Measurements from ENCODE around the gene DCHS1. TPM values are rescaled to one million over a fixed set of nuclear protein-coding genes. Genes with fewer than 3 reads are reported as not detected.
A peak's percentile ranks its signal among the peaks of the same experiment; 100 is the strongest.

Gene DCHS1
- total and polyA plus RNA-seq, 2 of the 13 experiments (the other 11 are each of a cell fraction or from before 2014, with no cell fraction given), result under 0.01 to 0.03 TPM

DNA sequence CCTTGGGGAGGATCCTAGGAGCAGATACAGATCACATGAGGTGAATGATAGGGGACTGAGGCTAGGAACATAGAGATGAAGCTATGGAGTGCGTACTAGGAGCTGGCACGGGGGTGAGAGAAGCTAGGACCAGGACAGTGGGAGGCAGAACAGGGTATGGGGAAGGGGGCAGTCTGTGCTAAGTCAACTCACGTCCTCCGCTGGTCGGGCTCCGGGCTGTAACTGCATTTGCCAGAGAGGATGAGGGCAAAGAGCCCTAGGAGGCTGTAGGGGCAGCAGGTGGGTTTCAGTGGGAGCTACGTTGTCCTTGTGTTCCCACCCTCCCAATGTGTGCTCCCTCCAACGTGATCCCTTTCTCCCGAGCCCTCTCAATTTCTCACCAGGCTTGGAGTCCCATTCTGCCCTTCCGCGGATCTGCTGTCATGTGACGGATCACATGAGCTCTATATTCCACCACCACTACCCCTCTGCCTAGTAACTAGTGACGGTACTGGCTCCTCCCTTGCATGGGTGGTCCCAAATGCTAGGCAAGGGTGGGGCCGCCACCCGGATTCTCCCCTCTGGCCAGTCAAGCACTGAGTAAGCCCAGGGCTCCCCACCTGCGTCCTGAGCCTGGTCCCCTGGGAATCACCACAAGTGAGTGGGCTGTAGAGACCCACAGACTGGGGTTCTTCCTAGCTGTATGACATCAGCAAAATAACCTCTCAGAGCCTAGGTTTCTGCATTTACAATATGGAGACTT, 36.4 kb downstream of the DCHS1 start, which contains the start of gene TPP1 (continued):
- TF ChIP-seq, protein P1, sequence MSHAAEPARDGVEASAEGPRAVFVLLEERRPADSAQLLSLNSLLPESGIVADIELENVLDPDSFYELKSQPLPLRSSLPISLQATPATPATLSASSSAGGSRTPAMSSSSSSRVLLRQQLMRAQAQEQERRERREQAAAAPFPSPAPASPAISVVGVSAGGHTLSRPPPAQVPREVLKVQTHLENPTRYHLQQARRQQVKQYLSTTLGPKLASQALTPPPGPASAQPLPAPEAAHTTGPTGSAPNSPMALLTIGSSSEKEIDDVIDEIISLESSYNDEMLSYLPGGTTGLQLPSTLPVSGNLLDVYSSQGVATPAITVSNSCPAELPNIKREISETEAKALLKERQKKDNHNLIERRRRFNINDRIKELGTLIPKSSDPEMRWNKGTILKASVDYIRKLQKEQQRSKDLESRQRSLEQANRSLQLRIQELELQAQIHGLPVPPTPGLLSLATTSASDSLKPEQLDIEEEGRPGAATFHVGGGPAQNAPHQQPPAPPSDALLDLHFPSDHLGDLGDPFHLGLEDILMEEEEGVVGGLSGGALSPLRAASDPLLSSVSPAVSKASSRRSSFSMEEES (CRISPR knock-in tag; IDR thresholded peaks at IDR 0.05), result peak; percentile 97
- no peak for TF ChIP-seq ZNF878 (CRISPR knock-in tag; IDR thresholded peaks at IDR 0.05)
- no peak for TF ChIP-seq TMF1 (CRISPR knock-in tag; IDR thresholded peaks at IDR 0.05; ENCODE audit: low read depth)
- TF ChIP-seq ZNF83 (CRISPR knock-in tag; IDR thresholded peaks at IDR 0.05; ENCODE audit: borderline replicate concordance), result no peak
- no peak for TF ChIP-seq SCMH1 (CRISPR knock-in tag; IDR thresholded peaks at IDR 0.05; ENCODE audit: borderline replicate concordance)
- TF ChIP-seq ZNF460 (CRISPR knock-in tag; IDR thresholded peaks at IDR 0.05; ENCODE audit: borderline replicate concordance), result no peak
- TF ChIP-seq ZNF124 (CRISPR knock-in tag; IDR thresholded peaks at IDR 0.05), result no peak
- TF ChIP-seq, protein P2, sequence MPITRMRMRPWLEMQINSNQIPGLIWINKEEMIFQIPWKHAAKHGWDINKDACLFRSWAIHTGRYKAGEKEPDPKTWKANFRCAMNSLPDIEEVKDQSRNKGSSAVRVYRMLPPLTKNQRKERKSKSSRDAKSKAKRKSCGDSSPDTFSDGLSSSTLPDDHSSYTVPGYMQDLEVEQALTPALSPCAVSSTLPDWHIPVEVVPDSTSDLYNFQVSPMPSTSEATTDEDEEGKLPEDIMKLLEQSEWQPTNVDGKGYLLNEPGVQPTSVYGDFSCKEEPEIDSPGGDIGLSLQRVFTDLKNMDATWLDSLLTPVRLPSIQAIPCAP (CRISPR knock-in tag; IDR thresholded peaks at IDR 0.05; ENCODE audit: low read depth), result no peak
- TF ChIP-seq RBM22 (optimal IDR thresholded peaks at IDR 0.05; ENCODE audit: low read length), result no peak
- TF ChIP-seq, protein P3, sequence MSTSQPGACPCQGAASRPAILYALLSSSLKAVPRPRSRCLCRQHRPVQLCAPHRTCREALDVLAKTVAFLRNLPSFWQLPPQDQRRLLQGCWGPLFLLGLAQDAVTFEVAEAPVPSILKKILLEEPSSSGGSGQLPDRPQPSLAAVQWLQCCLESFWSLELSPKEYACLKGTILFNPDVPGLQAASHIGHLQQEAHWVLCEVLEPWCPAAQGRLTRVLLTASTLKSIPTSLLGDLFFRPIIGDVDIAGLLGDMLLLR (CRISPR knock-in tag; IDR thresholded peaks at IDR 0.05), result no peak
- no peak for TF ChIP-seq ZNF382 (CRISPR knock-in tag; IDR thresholded peaks at IDR 0.05; ENCODE audit: borderline replicate concordance)
- TF ChIP-seq HIVEP1 (CRISPR knock-in tag; IDR thresholded peaks at IDR 0.05), result no peak
- no peak for TF ChIP-seq SP1 (IDR thresholded peaks at IDR 0.05)
- peak; percentile 87 for TF ChIP-seq SP1 (CRISPR knock-in tag; IDR thresholded peaks at IDR 0.05)
- TF ChIP-seq JDP2 (CRISPR knock-in tag; IDR thresholded peaks at IDR 0.05; ENCODE audit: borderline replicate concordance), result no peak
- no peak for TF ChIP-seq ZNF724P (CRISPR knock-in tag; IDR thresholded peaks at IDR 0.05; ENCODE audit: borderline replicate concordance)
- TF ChIP-seq, protein P4, sequence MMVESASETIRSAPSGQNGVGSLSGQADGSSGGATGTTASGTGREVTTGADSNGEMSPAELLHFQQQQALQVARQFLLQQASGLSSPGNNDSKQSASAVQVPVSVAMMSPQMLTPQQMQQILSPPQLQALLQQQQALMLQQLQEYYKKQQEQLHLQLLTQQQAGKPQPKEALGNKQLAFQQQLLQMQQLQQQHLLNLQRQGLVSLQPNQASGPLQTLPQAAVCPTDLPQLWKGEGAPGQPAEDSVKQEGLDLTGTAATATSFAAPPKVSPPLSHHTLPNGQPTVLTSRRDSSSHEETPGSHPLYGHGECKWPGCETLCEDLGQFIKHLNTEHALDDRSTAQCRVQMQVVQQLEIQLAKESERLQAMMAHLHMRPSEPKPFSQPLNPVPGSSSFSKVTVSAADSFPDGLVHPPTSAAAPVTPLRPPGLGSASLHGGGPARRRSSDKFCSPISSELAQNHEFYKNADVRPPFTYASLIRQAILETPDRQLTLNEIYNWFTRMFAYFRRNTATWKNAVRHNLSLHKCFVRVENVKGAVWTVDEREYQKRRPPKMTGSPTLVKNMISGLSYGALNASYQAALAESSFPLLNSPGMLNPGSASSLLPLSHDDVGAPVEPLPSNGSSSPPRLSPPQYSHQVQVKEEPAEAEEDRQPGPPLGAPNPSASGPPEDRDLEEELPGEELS (CRISPR knock-in tag; IDR thresholded peaks at IDR 0.05), result 0 out of 2 replicates have a peak, but pooled peaks have one; percentile 16
- TF ChIP-seq ARNT2 (CRISPR knock-in tag; IDR thresholded peaks at IDR 0.05; ENCODE audit: low read depth), result 0 out of 2 replicates have a peak, but pooled peaks have one; percentile 35
- no peak for TF ChIP-seq PITX1 (CRISPR knock-in tag; IDR thresholded peaks at IDR 0.05)
- TF ChIP-seq NKX3-1 (CRISPR knock-in tag; IDR thresholded peaks at IDR 0.05), result no peak
- TF ChIP-seq GPN1 (CRISPR knock-in tag; IDR thresholded peaks at IDR 0.05; ENCODE audit: borderline replicate concordance), result no peak
- TF ChIP-seq, protein P5, sequence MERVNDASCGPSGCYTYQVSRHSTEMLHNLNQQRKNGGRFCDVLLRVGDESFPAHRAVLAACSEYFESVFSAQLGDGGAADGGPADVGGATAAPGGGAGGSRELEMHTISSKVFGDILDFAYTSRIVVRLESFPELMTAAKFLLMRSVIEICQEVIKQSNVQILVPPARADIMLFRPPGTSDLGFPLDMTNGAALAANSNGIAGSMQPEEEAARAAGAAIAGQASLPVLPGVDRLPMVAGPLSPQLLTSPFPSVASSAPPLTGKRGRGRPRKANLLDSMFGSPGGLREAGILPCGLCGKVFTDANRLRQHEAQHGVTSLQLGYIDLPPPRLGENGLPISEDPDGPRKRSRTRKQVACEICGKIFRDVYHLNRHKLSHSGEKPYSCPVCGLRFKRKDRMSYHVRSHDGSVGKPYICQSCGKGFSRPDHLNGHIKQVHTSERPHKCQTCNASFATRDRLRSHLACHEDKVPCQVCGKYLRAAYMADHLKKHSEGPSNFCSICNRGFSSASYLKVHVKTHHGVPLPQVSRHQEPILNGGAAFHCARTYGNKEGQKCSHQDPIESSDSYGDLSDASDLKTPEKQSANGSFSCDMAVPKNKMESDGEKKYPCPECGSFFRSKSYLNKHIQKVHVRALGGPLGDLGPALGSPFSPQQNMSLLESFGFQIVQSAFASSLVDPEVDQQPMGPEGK (CRISPR knock-in tag; IDR thresholded peaks at IDR 0.05), result peak; percentile 83
- no peak for TF ChIP-seq POLR2AphosphoS2 (IDR thresholded peaks at IDR 0.05; ENCODE audit: low read depth, low read length)
- no peak for TF ChIP-seq GLI4 (CRISPR knock-in tag; IDR thresholded peaks at IDR 0.05; ENCODE audit: borderline replicate concordance)
